ENCODE data around the gene LIPT2.
A peak's percentile ranks its signal among the peaks of the same experiment; 100 is the strongest.

Gene LIPT2

DNA sequence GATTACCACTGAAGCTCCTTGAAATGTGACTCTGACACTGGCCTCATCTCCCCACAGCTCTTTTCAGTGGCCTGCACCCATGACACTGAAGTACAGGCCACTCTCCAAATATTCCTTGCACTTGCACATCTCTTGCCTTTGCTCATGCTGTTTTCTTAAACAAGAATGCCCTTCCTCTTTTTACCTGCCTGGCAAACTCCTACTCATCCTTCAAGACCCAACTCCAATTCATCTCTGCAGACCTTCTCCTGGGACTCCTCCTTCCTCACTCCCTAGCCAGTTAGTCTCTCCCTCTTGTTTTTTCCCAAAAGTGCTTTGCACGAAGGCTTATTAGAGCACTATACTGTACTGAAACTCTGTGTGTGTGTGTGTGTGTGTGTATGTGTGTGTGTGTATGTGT is 28.8 kb downstream of the LIPT2 start:
- DNase-seq = no peak

DNA sequence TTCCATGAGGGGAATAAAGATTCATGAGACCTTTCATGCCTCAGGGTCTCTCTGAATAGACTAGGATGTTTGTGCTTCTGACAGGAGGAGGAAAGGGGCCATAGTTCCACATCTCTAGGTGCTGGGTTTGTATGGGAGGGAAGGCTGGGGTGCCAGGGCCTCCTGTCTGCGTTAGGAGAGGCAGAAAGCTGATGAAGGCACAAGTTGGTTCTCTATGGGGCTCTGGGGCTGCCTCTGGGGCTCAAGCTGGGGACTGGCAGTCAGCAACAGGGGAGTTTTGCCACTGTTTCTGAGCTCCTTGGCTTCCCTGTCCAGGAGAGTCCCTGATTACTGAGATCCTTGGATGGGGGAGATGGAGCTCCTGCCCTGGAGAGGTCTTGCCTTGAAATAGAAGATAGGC is 30.3 kb downstream of the LIPT2 start:
- DNase-seq = no peak

DNA sequence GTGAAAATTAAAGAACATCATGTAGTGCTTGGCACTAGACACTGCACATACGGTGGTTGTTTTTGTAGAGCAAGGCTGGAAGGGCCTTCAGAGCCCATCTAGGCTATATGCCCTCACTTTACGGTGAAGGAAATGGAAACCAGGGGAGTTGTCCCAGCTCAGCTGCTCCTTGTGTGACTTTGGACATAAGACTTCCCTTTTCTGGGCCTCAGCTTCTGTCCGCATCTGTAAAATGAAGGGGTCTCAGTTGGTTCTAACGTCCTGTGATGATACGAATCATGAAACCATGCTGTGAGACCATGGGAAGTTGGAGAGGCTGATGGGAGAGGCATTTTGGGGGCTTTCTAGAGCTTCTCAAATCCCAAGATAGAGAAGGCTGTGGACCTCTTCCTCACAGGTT is 30.9 kb downstream of the LIPT2 start:
- DNase-seq = peak; percentile 30 to 66 (median 58)

DNA sequence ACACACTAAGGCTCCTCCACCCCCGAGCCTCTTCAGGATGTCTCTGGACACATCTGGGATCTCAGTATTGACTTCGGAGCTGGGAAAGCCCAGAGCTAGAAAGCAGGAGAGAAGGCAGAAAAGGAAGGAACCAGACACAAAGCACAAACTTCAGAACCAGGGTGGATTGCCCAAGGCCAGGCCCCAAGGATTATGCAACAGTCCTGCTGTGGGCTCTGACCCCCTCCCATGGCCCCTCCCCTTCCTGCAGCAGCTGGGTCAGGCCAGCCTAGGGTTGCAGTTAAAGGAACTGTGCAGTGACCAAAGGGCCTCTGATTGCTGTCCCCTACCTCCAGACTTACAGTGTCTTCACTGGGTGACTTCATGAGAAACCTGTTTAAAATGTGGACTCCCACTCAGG is 31.5 kb downstream of the LIPT2 start:
- DNase-seq = peak; percentile 89 to 96 (median 94)

DNA sequence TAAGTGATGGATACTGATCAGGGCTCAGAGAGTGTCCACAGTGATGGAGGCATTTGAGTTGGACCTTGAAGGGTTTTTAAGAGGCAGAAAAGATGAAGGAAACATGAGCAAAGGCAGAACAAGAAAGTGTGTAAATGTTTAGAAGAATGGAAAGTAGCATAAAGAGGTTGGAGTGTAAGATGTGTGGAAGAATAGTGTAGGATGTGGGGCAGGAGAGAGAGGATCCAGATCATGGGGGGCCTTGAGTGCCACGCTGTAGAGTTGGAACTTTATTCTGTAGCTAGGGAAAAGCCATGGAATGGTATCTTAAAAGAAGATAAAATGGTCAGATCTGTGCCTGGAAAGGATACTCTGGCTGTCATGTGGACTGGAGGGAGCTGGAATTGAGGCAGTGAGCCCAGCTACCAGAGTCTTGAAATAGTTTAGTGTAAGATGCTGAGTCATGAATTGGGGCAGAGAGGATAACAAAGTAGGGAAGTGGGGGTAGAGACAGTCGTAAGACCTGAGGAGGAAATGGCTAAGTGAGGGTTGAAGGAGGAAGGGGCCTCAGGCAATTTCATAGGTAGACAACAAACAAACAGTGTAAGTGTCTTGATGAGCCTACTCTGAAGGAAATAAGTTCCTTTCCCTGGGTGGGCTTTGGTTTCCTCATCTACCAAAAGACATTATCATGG is 32.9 kb downstream of the LIPT2 start:
- DNase-seq = peak; percentile 62 to 84 (median 75)

DNA sequence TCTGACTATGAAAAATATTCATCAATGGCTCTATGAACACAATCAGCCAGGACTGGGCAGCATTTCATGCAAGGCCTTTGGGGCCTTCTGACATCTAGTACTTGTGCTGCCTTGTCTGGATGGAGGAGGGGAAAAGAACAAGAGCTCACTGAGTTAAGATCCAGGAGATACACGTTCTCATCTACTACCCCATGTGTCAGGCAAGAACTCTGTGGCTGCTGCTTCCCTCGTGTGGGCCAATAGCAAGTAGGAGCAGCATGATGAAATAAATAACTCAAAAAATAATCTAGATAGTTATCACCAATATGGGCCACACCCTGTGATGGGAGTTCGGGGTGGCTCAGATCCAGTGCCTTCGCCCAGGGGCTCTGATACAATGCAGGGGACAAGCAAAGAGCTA is 33.5 kb downstream of the LIPT2 start:
- peak in 1 of 4 experiments; percentile 18 for DNase-seq

DNA sequence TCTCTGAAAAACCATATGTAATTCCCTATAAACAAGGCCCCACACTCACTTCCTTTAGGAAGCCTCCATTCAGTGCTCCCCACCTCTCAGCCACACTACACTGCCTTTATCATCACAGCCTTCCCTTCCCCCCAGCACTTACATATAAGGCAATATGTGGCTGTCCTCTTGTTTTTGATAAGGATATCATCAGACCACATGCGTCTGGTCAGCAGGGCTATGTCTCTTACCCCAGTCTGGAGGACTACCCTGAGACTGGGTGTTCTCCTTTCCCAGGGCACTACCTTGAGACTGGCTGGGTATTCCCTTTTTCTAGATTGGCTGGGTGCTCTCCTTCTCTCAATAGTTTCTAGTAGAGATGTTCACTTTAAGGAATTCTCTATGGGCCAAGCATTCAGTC is 33.9 kb downstream of the LIPT2 start:
- DNase-seq = no peak

DNA sequence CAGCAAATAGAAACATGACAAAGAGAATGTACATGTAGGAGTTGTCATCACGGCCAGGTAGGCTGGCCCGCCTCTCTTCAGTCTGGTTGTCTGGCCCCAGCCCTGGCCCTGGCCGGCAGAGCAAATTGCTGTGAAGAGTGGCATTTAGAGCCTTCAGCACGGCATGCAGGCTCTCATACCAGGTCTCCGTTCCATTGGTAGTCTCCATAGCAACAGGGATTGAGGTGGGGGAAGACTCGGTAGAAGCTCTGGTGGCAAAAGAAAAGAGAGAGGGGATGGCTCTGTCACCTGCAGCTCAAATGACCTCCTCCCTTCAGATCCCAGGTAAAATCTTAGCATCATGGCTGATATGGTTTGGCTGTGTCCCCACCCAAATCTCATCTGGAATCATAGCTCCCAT is 36.2 kb downstream of the LIPT2 start:
- DNase-seq = no peak

DNA sequence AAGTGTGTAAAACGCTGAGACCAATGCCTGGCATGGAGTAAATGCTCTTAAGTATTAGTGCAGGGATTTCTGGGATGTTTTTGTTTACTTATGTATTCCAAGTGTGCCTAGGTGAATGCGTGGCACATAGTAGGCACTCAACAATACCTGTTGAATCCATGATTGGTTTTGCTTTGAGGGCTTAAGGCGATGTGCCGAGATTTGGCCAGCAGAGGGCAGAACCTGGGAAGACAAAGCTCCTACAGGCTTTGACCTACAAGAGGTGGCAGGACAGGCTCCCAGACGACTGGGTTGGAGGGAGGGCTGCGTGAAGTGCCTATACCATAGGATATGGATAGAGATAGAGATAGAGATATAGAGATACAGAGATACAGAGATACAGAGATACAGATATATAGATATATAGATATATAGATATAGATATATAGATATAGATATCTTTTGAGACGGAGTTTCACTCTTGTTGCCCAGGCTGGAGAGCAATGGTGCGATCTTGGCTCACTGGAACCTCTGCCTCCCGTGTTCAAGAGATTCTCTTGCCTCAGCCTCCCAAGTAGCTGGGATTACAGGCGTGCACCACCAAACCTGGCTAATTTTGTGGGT is 40.0 kb downstream of the LIPT2 start:
- peak; percentile 76 to 88 (median 82) for DNase-seq

DNA sequence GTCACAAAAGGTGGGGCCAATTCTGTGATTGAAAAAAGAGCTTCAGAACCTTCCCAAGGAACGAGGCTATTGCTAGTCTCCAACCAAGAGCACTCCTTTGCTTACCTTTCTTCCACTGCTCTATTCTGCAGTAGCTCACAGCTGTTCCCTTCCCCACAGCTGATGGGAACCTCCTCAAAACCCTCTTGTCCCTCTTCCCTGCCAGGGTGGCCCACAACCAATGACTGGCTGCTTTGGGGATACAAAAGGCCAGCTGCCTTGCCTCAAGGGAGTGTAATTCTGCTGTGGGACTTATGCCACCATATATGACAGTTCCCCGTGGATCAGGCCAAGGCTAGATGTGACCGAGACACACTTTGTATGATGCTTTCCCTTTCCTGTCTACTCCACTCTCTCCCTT is 41.2 kb downstream of the LIPT2 start:
- no peak for DNase-seq

DNA sequence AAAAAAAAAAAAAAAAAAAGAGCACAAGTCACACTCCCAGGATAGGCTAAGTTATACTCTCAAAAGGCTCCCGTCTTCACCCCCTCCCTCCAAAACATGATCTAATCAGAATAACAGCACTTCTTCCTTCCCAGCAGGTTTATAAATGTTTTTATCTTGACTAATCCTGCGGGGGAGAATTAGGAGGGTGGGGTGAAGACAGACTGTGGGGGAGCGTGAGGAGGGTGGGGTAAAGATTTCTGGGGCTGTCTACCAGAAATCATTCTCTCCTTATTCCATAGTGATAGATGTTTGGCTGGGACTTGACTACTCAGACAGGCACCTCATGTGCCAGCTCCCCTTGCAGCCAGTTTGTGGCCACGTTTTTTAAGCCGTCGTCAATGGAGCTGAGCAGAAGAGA is 43.2 kb downstream of the LIPT2 start:
- DNase-seq = no peak

DNA sequence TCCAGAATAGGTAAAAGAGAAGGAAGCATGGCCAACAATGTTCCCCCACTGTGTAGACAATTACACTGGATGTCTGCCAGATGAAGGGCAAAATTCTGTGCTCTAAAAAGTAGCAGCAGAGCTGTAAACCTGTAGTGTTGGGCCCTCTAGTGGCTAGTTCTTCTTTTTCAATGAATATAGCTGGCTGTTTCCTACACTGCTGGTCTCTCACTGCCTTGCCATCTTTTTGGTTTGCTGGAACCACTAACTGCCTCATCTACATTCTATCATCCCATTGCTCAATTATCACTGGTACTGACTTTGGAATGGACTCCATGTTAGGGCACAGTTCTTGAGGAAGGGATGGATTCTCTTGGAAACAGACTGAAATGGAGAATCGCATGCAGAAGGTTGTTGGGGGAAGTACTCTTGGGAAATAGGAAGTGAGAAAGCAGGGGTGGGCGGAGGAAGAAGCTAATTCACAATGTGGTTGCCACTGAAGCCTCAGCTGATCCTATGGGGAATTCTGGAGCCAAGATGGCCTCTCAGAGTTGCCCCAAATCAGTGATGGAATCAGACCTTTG is 44.1 kb downstream of the LIPT2 start:
- DNase-seq = peak; percentile 82 to 92 (median 88)

DNA sequence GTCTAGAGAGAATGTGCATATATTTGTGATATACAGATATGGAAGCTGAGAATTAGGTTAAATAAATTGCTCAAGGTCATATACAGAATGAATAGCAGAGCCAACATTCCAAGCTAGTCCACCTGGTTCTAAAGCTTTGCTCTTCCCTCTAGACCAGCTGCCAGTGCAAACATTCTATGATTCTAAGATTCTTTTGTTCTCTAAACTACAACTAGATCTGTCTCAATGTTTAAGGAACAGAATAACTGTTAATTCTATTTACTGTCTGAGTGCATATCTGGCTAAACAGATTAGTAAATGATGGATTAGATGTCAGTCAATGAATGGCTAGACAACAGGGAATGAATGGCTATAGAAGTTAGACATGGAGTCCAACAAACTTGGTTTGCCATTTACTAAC is 45.8 kb downstream of the LIPT2 start:
- DNase-seq = no peak

DNA sequence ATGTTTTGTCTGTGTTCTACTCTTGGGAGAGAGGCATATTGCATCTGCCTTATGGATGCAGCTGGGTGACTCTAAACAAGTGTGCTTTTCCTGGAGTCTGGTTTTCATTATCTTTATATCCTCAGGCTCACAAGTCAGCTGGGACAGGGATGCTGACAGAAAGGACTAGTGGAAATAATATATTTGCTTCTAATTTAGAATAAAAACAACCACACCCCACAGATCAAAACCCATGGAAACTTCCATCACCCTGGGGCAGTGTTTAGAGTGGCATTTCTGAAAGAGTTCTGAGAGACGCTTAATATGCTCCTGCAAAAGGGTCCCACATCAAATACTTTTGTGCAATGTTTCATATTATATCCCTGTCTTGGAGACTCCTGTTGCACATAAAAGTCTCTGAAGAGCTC is 47.0 kb downstream of the LIPT2 start:
- DNase-seq = no peak

DNA sequence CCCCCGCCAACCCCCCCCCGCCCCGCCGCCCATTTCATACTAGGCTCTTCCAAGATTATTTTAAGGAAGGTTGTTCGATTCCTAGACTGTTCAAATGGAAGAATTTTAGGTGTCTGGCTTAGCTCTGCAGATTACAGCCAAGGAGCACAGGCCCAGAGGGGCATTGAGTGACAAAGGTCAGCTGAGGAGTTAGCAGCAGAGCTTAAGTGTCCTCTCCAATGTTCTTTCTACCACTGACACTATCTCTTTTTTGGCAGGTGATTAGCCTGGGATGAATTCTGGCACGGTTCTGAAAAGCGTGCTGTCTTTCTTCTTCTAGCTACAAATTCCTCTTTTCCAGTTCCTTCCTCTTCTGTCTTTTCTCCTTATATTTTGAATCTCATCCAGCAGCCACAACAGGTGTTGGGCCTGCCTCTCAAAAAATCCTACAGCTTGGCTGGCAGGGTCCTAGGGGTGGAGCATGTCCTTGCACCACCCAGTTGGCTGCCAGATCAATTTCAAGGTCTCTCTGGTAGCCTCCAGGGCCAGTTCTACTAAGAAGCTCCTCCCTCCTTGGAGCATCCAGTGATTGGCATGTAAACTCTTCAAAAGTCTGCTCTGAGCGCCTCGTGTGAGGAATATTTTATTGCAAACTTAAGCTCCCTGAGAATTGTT is 49.2 kb downstream of the LIPT2 start:
- DNase-seq = no peak

DNA sequence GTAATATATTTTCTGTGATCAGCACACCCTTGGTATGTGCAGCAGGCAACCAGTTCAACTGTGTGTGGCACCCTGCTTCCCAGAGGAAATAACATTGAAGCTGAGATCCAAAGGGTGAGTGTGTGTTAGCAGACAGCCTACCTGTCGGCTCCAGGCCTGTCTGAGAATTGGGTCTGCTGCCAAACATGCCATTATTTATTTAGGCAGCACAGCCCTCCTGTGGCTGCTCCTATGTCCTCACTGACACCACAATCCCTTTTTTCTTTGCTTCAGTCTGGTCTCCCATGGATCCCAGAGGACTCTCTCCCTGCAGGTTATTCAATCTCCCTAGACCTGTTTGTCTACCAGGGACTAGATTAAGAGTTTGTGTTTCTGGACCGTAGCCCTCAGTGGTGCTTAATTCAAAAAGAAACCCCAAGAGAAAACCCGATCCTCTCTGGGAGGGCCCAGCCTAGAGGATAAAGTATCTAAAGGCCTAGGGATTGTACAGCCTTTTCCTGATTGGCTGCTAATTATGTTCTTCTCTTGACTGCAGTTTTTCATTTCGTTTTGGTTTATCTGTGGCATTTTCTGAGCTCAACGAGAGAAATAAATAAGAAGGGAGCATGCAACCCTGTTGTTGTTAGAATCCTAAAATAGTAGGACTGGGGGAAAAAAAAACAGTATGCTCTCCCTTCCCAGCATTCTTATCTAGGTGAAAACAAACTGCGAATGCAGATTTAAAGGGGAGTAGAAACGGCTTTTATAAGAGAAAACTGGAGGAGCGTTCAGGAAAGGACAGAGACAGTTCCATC is 50.3 kb downstream of the LIPT2 start:
- DNase-seq = no peak

DNA sequence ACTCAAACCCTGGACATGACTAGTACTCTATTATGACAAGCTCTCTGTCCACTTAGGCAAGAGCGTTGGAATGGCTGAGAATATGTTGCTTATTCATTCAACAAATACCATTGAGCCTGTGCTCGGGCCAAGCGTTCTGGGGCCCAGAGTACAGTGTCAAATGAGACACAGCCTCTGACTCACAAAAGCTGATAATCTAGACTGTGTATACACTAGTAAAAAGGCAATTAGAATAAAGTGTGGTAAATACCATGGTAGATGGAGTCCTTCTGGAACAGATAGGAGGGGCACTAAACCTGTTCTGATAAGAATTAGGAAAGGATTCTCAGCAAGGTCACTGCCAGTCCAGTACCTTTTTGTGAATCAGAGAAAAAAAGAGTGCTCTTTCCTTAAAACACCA is 50.9 kb downstream of the LIPT2 start:
- DNase-seq = no peak

All from suppressor macrophage (primary cell).